Mucosa of rectum (tissue), 2 donors: Measurements from ENCODE around the gene AZU1.
A peak's percentile ranks its signal among the peaks of the same experiment; 100 is the strongest.

ENCODE experiments used
- H3K27ac ChIP-seq, 2 donors: one replicate each; pipeline ENCODE4 v1.7.0; 2013; ENCODE audit warnings: inconsistent platforms in 2 of 2, low read depth in 2 of 2, low read length in 2 of 2
- H3K27me3 ChIP-seq, 2 donors: one replicate each; pipeline ENCODE4 v1.7.0; 2013; ENCODE audit warnings: low read length in 2 of 2; ENCODE audit not compliant: control insufficient read depth in 2 of 2, insufficient read depth in 2 of 2
- H3K36me3 ChIP-seq, 2 donors: one replicate each; pipeline ENCODE4 v1.7.0; 2013; ENCODE audit warnings: low read length in 2 of 2; ENCODE audit not compliant: control insufficient read depth in 2 of 2, insufficient read depth in 2 of 2
- H3K4me1 ChIP-seq, 2 donors: one replicate each; pipeline ENCODE4 v1.7.0; 2013; ENCODE audit warnings: low read length in 2 of 2, mild to moderate bottlenecking in 1 of 2; ENCODE audit not compliant: control insufficient read depth in 2 of 2, insufficient read depth in 2 of 2
- H3K4me3 ChIP-seq, 2 donors: one replicate each; pipeline ENCODE4 v1.7.0; 2013; ENCODE audit warnings: low read length in 2 of 2
- H3K9ac ChIP-seq, 2 donors: one replicate each; pipeline ENCODE4 v1.7.0; 2013; ENCODE audit warnings: low read length in 2 of 2, low read depth in 1 of 2, mild to moderate bottlenecking in 1 of 2
- H3K9me3 ChIP-seq, 2 donors: one replicate each; pipeline ENCODE4 v1.7.0; 2013; ENCODE audit warnings: low read length in 2 of 2; ENCODE audit not compliant: control insufficient read depth in 2 of 2
- donor health status: healthy.
- donor health status: Normal muscosa, but diverticular disease.

Gene AZU1

GRCh38 chr19:788983-789700, 38.5 kb upstream of the AZU1 start:
- Histone ChIP-seq H3K27ac (peak overlapping the region; percentile 0 to 23), H3K27me3 (no peaks in the 10 kb centered on the region), H3K36me3 (no peaks in the 10 kb centered on the region), H3K9me3 (no peaks in the 10 kb centered on the region), H3K4me3 (no peak overlapping the region), H3K9ac (peak overlapping the region in 1 of 2 donors; percentile 4), H3K4me1 (peaks cover 0 to 2% of the 10 kb centered on the region in 2 donors)

GRCh38 chr19:789701-790060, 38.0 kb upstream of the AZU1 start:
- H3K4me1 ChIP-seq, result peaks cover 0 to 2% of the 10 kb centered on the region in 2 donors
- no peaks in the 10 kb centered on the region for H3K27me3 ChIP-seq
- no peak overlapping the region for H3K4me3 ChIP-seq
- H3K9ac ChIP-seq, result peak overlapping the region in 1 of 2 donors; percentile 4
- no peaks in the 10 kb centered on the region for H3K36me3 ChIP-seq
- H3K27ac ChIP-seq, result no peak overlapping the region
- no peaks in the 10 kb centered on the region for H3K9me3 ChIP-seq

- Histone ChIP-seq H3K4me3 (no peak overlapping the region), H3K4me1 (peaks cover 2% of the 10 kb centered on the region in 2 donors), H3K27me3 (no peaks in the 10 kb centered on the region), H3K9ac (no peak overlapping the region), H3K9me3 (no peaks in the 10 kb centered on the region), H3K36me3 (no peaks in the 10 kb centered on the region), H3K27ac (no peak overlapping the region)
Observed at GRCh38 chr19:791007-791566, 36.5 kb upstream of the AZU1 start.

GRCh38 chr19:791567-792305, 35.9 kb upstream of the AZU1 start:
- Histone ChIP-seq H3K9me3 (no peaks in the 10 kb centered on the region), H3K27me3 (no peaks in the 10 kb centered on the region), H3K4me3 (no peak overlapping the region), H3K36me3 (no peaks in the 10 kb centered on the region), H3K4me1 (peaks cover 2 to 7% of the 10 kb centered on the region in 2 donors), H3K9ac (no peak overlapping the region), H3K27ac (no peak overlapping the region)

GRCh38 chr19:792306-792885, 35.2 kb upstream of the AZU1 start:
- H3K4me3 ChIP-seq, result no peak overlapping the region
- H3K9me3 ChIP-seq, result no peaks in the 10 kb centered on the region
- H3K27me3 ChIP-seq, result no peaks in the 10 kb centered on the region
- peaks cover 2 to 7% of the 10 kb centered on the region in 2 donors for H3K4me1 ChIP-seq
- no peaks in the 10 kb centered on the region for H3K36me3 ChIP-seq
- no peak overlapping the region for H3K9ac ChIP-seq
- no peak overlapping the region for H3K27ac ChIP-seq

GRCh38 chr19:793806-794205, 33.8 kb upstream of the AZU1 start:
- Histone ChIP-seq H3K9ac (no peak overlapping the region), H3K36me3 (peaks cover 0 to 3% of the 10 kb centered on the region in 2 donors), H3K4me1 (peaks cover 2 to 14% of the 10 kb centered on the region in 2 donors), H3K4me3 (no peak overlapping the region), H3K27me3 (no peaks in the 10 kb centered on the region), H3K27ac (no peak overlapping the region), H3K9me3 (no peaks in the 10 kb centered on the region)

DNA sequence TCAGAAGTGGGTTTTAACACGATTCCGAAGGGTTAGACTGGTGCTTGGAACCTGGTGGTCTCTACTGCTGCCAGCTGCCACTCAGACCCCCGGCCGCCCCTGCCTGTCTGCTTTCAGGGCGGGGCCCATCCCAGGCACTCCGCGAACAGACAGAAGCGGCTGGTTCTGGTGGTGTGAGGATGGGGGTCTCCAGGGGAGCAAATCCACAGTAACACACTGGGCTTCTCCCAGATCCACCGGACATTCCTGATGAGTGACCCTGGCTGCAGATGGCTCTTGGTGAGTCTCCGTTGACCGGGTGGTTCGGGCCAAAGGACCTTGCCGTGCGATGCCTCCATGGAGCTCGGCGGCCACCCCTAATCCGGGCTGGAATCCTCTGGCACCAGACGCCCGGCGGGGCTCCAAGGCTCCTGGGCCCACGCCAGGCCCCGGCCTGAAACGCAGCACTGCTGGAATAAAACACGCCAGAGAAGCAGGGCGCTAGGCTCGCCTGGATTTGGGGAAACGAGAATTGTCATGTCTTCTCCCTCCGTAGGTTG, 32.5 kb upstream of the AZU1 start:
- Histone ChIP-seq H3K27ac (peak overlapping the region in 1 of 2 donors; percentile 5), H3K9ac (peak overlapping the region in 1 of 2 donors; percentile 44), H3K9me3 (no peaks in the 10 kb centered on the region), H3K36me3 (peaks cover 4 to 6% of the 10 kb centered on the region in 2 donors), H3K4me3 (no peak overlapping the region), H3K4me1 (peaks cover 11 to 27% of the 10 kb centered on the region in 2 donors), H3K27me3 (no peaks in the 10 kb centered on the region)

DNA sequence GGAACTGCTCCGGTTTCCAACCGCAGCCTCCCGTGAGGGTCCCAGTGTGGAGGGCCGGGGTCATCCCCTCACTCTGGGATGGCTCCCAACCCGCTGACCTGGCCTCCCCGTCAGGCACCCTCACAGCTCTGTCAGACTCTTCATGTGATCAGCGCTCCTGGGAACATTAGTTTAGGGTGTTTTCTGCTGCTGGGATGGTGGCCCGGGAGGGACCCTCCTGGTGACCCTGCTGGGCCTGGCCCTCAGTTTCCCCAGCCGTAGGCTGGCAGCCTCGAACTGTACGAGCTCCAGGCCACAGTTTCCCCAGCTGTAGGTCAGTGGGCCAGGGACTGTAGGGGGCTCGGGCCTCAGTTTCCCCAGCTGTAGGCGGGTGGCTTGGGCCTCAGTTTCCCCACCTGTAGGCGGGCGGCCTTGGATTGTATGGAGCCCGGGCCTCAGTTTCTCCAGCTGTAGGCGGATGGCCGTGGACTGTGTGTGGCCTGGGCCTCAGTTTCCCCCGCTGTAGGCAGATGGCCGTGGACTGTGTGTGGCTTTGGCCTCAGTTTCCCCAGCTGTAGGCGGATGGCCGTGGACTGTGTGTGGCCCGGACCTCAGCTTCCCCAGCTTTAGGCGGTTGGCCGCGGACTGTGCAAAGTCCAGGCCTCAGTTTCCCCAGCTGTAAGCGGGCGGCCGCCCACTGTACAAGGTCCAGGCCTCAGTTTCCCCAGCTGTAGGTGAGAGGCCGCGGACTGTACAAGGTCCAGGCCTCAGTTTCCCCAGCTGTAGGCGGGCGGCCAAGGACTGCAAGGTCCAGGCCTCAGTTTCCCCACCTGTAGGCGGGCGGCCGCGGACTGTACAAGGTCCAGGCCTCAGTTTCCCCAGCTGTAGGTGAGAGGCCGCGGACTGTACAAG, 31.7 kb upstream of the AZU1 start:
- Histone ChIP-seq H3K4me1 (peaks cover 19 to 35% of the 10 kb centered on the region in 2 donors), H3K27ac (peak overlapping the region; percentile 5 to 75), H3K9ac (peak overlapping the region in 1 of 2 donors; percentile 85)

GRCh38 chr19:796692-797527, 30.7 kb upstream of the AZU1 start, which contains the start of gene PTBP1:
Gene PTBP1 (plus strand): TSS chr19:797452. CDS start chr19:797498, 46 bp downstream.
- Histone ChIP-seq H3K9me3 (no peaks in the 10 kb centered on the region), H3K9ac (peak within 1 kb of the TSS; percentile 90 to 91), H3K36me3 (peaks cover 8 to 12% of the 10 kb centered on the region in 2 donors), H3K27me3 (no peaks in the 10 kb centered on the region), H3K4me1 (peaks cover 29 to 43% of the 10 kb centered on the region in 2 donors), H3K27ac (peak within 1 kb of the TSS; percentile 93 to 94), H3K4me3 (peak within 1 kb of the TSS; percentile 87 to 95)

More for the DNA sequence above, 31.7 kb upstream of the AZU1 start:
- Histone ChIP-seq H3K36me3 (peaks cover 8 to 12% of the 10 kb centered on the region in 2 donors), H3K27me3 (no peaks in the 10 kb centered on the region), H3K9me3 (no peaks in the 10 kb centered on the region), H3K4me3 (peak overlapping the region; percentile 81 to 87)
